ENCODE measurements around the gene TRIM40. TPM values are rescaled to one million over a fixed set of nuclear protein-coding genes. Genes with fewer than 3 reads are reported as not detected.
A peak's percentile ranks its signal among the peaks of the same experiment; 100 is the strongest.

The TRIM40 gene, protein sequence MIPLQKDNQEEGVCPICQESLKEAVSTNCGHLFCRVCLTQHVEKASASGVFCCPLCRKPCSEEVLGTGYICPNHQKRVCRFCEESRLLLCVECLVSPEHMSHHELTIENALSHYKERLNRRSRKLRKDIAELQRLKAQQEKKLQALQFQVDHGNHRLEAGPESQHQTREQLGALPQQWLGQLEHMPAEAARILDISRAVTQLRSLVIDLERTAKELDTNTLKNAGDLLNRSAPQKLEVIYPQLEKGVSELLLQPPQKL
- total RNA-seq (2014; rRNA removed; shearing (Covaris generic)) = not detected in 2 replicates

DNA sequence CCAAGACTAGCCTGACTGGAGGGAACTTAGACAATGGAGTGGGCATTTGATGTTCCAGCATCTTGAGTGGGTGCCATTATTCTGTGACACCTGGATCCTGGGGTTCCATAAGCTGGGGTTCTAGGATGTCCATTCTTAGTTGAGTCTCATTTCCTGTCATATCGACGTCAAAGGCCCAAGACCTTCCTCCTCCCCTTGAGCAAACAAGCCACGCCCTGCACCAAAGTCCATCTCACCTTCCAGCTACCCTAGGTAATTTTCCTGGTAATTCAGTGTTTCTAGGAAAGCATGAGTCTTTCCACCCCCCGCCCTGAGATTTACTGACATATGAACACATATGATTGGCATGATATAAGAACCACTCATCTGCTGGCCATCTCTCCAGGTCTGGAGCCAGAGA lies at the start of gene TRIM40:
TSS of gene TRIM40 (plus strand) at position 384 of the 400 bp plus-strand sequence. CDS start 897 bp downstream, outside the sequence.
- peaks cover 2% of the 10 kb centered on the region; the same call in 1 of the 2 replicates for H3K4me1 ChIP-seq (replicated peaks)
- no peak within 1 kb of the TSS for H3K4me3 ChIP-seq
- H3K36me3 ChIP-seq = no peaks in the 10 kb centered on the region
- no peak for DNase-seq (ENCODE audit: low read depth in 1 of 2, low spot score in 2 of 2)
- H3K9me3 ChIP-seq (replicated peaks) = no peaks in the 10 kb centered on the region; the same call in 1 of the 2 replicates
- H3K27me3 ChIP-seq (replicated peaks) = peaks cover 35% of the 10 kb centered on the region
- H3K27ac ChIP-seq = no peak within 1 kb of the TSS

DNA sequence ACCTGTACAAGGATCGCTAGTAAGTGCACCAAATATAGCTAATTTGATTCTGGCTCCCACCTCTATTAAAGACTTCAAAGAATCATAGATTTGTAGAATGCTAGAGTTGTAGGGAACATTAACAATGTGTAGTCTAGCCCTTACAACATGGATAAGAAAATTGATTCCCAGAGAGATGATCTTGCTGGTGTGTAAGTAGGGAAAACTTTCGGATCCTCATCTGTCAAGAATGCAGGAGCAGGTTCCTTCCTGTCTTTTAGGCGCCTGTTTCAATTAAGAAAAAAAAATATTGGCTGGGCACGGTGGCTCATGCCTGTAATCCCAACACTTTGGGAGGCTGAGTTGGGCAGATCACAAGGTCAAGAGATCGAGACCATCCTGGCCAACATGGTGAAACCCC lies 48.1 kb upstream of the TRIM40 start:
- no peak overlapping the region for H3K4me3 ChIP-seq
- H3K27me3 ChIP-seq (replicated peaks) = peaks cover 7% of the 10 kb centered on the region
- peaks cover 6% of the 10 kb centered on the region for H3K4me1 ChIP-seq (replicated peaks)
- no peaks in the 10 kb centered on the region for H3K9me3 ChIP-seq (replicated peaks)
- H3K27ac ChIP-seq = no peak overlapping the region
- H3K36me3 ChIP-seq = no peaks in the 10 kb centered on the region
- no peak for DNase-seq (ENCODE audit: low read depth in 1 of 2, low spot score in 2 of 2)

DNA sequence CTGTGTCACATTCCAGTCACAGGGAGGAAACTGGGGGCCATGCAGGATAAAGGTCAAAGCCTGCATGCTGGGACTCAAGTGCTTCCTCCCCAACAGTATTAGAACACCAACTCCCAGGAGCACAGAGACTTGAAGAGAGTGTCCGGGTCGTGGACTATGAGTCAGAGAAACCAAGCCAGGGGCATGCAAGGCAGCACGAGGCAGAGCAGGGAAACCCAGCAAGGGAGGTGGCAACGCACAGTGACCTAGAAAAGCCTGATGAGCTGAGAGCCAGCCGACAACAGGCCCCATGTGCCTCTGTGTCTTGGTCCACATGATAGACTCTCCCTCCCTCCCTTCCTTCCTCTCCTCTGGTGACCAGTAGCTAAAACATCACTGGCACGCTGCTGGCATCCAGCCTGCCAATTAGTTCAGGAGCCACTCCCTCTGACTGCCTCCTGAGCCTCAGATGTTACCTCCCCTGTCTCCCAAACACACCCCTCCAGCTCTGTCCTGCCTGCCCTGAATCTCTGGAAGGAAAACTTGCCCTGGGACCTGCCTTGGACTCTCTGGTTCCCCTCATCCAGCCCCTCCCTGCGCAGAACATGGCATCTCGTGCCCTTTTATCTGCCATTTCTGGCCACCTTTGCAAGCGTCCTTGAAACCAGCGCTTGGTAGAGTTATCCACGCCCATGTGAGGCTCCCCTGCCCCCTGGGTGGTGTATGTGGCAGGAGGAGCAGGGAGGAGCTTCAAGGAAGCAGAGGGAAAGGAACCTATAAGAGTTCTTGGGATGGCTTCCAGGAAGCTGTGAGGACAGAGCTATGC lies 44.2 kb upstream of the TRIM40 start:
- DNase-seq (ENCODE audit: low read depth in 1 of 2, low spot score in 2 of 2) = no peak
- Histone ChIP-seq H3K36me3 (no peaks in the 10 kb centered on the region), H3K4me1 (replicated peaks) (peaks cover 6% of the 10 kb centered on the region), H3K27ac (no peak overlapping the region), H3K9me3 (replicated peaks) (no peaks in the 10 kb centered on the region), H3K27me3 (replicated peaks) (peaks cover 7% of the 10 kb centered on the region), H3K4me3 (no peak overlapping the region)

DNA sequence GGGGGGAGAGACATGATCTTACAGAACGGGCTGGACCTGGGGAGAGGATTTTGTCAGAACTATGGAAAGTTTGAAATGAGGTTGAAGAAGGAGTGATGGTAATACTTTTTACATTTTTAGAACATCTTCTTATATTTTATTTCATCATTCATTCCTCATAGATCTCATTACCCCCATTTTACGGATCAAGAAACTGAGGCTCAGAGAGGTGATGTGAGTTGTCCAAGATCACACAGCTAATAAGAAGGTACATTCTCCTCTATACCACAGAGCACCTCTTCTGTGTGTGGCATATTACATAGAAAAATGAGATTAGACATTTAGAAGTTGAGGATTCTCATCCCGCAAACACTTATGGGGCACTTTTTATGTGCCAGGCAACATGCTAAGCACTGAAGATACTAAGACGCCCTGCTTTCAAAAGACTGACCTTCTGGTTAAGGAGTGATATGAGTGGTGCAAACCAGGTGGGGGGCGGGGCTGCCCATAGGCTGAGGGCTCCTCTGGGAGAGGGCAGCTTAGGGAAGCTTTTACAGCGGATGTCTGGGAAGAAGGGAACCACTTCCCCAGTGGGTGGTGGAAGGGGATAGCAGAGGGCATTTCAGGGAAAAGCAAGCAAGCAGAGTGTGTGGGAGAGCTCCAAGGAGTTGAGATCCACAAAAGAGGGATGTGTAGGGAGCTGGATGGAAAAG lies 42.9 kb upstream of the TRIM40 start:
- peaks cover 11% of the 10 kb centered on the region for H3K4me1 ChIP-seq (replicated peaks)
- no peak for DNase-seq (ENCODE audit: low read depth in 1 of 2, low spot score in 2 of 2)
- peaks cover 7% of the 10 kb centered on the region for H3K27me3 ChIP-seq (replicated peaks)
- no peaks in the 10 kb centered on the region for H3K9me3 ChIP-seq (replicated peaks)
- H3K4me3 ChIP-seq = no peak overlapping the region
- H3K27ac ChIP-seq = no peak overlapping the region
- H3K36me3 ChIP-seq = no peaks in the 10 kb centered on the region

DNA sequence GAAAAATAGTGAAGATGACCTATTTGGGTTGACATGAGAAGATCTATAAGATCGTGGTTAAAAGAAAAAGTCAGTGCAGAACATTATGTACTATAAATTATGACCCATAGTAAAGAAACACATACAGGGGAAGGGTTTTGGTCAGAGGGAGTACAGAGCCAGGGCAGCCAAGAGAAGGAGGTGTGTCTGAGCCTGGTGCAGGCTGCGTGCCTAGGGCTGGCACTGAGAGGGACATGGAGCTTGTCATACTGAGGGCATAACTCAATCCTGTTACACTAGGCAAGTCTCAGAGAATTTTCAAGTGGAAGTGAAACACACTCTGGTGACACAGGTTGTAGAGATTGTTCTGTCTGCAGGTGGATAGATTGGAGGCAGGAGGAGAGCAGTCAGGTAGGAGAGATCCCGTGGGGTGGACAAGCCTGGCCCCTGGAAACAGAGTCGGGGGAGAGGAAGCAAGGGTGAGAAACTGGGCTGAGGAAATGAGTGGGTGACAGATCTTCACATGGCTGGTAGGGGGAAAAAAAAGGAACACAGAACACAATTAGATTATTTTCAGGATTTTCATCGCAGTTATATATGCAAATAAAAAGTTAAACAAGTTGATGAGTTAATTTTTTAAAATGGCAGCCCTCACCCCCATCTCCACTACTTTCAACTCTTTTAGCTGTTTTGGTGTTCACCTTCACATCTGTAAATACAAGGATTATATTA lies 41.8 kb upstream of the TRIM40 start:
- H3K27ac ChIP-seq = no peak overlapping the region
- H3K9me3 ChIP-seq (replicated peaks) = no peaks in the 10 kb centered on the region
- peaks cover 11% of the 10 kb centered on the region for H3K4me1 ChIP-seq (replicated peaks)

DNA sequence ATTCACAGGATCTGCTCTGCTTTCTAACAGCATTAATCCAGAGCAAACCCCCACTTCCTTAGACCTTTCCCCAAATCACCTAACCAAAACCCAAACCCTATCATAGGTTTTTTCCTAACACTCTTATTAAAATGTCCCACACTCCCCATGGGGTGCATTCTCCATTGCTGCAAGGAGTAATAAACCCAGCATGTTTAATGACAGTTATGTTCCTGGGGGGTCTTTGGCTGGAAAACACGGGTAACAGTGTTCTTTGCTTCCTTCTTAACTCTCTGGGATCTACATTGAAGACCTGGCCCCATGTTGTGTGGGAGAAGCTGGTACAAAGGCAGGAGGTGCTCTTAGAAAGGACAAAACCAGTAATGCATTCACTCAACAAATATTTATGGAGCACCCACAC lies 39.1 kb upstream of the TRIM40 start:
- DNase-seq (ENCODE audit: low read depth in 1 of 2, low spot score in 2 of 2) = no peak
- no peaks in the 10 kb centered on the region for H3K36me3 ChIP-seq
- peaks cover 32% of the 10 kb centered on the region for H3K27me3 ChIP-seq (replicated peaks)

More for the DNA sequence above, 41.8 kb upstream of the TRIM40 start:
- no peak for DNase-seq (ENCODE audit: low read depth in 1 of 2, low spot score in 2 of 2)
- Histone ChIP-seq H3K27me3 (replicated peaks) (peaks cover 10% of the 10 kb centered on the region), H3K36me3 (no peaks in the 10 kb centered on the region), H3K4me3 (no peak overlapping the region)

DNA sequence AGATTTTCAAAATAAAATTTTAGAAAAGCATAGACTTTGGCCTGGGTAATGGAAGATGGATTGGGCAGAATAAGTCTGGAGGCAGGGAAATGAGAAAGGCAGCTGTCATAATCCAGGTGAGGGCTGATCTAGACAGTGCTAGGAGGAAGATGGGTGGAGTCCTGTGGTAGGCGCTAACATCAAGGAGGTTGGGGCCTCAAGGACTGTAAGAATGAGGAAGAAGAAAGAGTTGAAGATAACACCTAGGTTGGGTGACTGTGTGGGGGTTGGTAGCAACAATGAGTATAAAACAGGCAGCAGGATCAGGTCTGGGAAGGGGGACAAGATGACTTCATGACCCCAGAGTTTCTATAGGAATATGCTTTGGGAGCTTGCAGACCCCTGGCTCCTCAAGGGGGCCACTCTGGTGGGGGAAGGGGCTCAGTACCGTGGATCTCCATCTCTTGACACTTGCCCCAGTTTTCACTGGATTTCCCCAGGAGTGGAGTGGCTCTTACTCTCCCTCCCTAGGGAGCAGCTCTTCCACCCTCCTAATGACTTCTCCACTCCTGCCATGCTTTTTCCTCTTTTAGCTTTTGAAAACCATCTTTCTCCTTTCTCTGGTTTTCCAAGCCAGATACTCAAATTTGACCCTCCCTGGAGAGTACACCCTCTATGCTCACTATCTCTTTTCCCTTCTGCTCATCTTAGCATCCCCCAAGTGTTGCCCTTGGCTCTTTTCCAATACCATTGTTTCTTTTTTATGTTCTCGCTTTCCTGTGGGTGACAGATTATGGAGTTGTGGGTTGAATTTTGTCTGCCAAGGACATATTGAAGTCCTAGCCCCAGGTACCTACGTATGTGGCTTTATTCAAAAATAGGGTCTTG lies 37.8 kb upstream of the TRIM40 start:
- no peaks in the 10 kb centered on the region for H3K36me3 ChIP-seq
- no peak for DNase-seq (ENCODE audit: low read depth in 1 of 2, low spot score in 2 of 2)
- no peaks in the 10 kb centered on the region for H3K9me3 ChIP-seq (replicated peaks)
- peaks cover 32% of the 10 kb centered on the region for H3K27me3 ChIP-seq (replicated peaks)
- H3K4me3 ChIP-seq = no peak overlapping the region
- H3K27ac ChIP-seq = no peak overlapping the region
- H3K4me1 ChIP-seq (replicated peaks) = peaks cover 29% of the 10 kb centered on the region

More for the DNA sequence above, 39.1 kb upstream of the TRIM40 start:
- H3K4me1 ChIP-seq (replicated peaks) = peaks cover 22% of the 10 kb centered on the region
- H3K9me3 ChIP-seq (replicated peaks) = no peaks in the 10 kb centered on the region
- H3K27ac ChIP-seq = no peak overlapping the region
- no peak overlapping the region for H3K4me3 ChIP-seq

DNA sequence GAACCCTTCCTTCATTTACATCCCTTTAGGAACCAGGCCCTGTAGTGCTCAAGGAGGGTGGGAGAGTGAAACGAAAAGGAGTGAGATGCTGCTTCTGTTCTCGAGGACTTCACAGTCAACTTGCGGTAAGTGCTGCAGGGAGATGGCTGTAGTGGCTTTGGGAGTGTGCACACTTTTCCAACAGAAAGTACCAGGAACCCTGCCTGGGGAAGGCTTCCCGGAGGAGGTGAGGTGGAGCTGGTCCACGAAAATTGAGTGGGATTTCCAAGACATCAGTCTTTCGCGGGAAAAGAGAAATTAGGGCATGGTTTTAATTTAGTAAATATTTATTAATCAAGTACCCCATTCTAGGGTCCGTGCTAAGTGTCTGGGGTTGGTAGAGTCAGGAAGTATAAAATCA lies 35.8 kb upstream of the TRIM40 start:
- H3K4me1 ChIP-seq (replicated peaks) = peaks cover 35% of the 10 kb centered on the region
- H3K27ac ChIP-seq = no peak overlapping the region
- no peak overlapping the region for H3K4me3 ChIP-seq
- H3K9me3 ChIP-seq (replicated peaks) = no peaks in the 10 kb centered on the region
- H3K27me3 ChIP-seq (replicated peaks) = peaks cover 40% of the 10 kb centered on the region
- no peaks in the 10 kb centered on the region for H3K36me3 ChIP-seq
- no peak for DNase-seq (ENCODE audit: low read depth in 1 of 2, low spot score in 2 of 2)

DNA sequence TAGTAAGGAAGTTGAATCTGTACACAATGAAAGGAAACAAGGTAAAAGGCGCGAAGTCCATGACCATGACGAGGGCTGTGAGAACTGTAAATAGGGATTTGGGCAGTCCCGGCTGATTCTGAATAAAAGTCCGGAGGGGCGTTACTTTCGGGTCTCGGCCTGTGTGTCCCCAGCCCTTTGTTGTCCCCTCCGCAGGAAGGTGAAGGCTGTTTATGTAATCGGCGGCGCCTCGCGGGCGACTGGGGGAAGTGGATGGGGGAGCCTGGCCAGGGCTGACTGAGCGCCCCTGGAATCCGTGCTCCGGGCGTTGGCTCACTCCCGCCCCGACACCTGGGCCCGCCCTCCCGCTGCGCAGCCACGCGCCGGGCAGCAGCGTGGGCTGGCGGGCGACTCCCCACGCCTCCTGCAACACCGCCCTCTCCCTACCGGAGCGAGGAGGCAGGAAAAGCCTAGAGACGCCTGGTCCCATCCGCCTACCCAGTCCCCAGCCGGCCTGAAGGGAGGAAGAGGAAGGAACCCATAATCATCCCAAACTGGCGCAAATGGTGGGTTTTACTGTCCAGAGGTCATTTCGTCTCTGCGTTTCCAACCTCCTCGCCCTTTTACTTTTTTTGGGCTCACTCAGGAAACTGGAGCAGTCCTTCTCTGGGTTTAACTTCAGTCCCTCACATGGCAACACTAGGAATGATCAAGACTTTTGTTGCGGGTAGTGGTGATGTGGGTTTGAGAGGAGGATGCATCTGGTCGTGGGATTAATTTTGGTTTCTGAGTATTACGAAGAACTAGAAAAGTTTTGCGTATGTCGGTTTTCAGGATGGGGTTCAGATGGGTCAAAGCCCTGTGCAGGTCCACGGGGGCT lies 35.1 kb upstream of the TRIM40 start:
- H3K4me1 ChIP-seq (replicated peaks) = peaks cover 35% of the 10 kb centered on the region
- no peak for DNase-seq (ENCODE audit: low read depth in 1 of 2, low spot score in 2 of 2)
- no peak overlapping the region for H3K4me3 ChIP-seq
- H3K36me3 ChIP-seq = no peaks in the 10 kb centered on the region
- H3K27ac ChIP-seq = no peak overlapping the region
- H3K9me3 ChIP-seq (replicated peaks) = no peaks in the 10 kb centered on the region
- H3K27me3 ChIP-seq (replicated peaks) = peaks cover 40% of the 10 kb centered on the region

DNA sequence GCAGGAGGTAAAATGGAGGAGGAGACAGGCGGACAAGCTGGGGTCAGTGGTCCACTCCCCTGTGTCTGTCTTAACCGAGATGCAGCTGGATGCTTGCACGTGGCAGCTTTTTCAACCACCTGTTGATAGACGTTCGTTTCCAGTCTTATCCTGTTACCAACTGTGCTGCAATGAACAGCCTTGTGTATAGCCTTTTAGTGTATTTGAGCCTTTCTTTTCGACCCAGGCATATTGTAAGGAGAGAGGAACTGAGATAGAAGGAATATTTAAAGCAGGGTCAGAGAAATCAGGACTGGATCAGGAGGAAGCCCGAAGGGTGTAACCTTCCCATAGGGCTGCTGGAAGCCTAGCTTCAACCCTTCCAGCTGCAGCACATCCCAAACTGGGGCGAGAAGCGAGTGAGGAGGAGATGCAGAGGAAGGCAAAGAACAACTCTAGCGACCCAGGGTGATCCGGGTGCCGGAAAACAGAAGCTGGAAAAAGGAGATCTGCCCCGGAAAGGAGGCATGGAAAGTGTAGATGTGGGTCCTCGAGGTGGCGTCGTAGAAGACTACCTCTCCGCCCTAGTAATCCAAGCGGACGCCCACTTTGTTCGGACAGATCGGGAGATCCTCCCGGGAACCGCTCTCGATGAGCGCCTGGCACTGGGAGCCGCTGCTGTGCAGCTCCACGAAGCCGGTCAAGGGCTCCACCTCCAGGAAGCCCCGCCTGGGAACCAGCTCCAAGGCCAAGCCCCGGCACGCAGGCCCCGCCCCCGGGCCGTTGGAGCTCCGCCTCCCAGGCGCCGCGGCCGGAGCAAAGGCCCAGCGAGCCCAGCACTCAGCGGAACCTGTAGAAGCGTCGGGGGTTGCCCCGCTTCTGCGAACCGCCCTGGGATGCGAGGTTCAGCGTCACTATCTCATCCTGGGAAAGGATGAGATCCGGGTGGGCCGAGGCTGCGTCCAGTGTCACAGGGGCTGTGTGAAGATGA lies 34.2 kb upstream of the TRIM40 start:
- Histone ChIP-seq H3K4me1 (replicated peaks) (peaks cover 35% of the 10 kb centered on the region), H3K27me3 (replicated peaks) (peaks cover 40% of the 10 kb centered on the region), H3K9me3 (replicated peaks) (no peaks in the 10 kb centered on the region), H3K4me3 (peak overlapping the region; percentile 21), H3K27ac (no peak overlapping the region), H3K36me3 (no peaks in the 10 kb centered on the region)
- peak; percentile 72 to 90 for DNase-seq (ENCODE audit: low read depth in 1 of 2, low spot score in 2 of 2)

DNA sequence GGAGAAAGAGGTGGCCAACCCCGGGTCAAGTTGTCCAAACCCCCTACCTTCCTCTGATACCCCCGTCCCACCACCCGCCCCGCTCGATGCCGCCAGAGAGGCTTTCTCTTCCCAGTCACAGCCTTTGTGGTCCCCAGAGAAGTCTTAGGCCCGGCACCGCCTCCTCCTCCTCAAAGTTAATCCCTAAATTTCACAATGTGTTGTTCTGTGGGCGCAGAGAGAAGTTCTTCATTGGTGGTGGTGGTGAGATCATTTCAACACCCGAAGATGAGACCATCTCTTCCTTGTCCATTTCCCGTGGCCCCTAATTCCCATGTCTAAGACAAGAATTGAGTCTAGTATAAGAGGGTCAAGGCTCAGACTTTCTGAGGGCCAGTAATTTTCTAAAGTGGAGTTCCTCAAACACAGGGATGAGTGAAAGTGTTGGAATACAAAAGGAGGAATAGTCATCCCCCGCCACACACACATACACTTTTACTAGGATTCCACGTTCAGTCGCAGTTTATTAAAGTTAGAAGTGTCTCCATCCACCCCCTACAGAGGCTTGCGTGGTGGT lies 33.4 kb upstream of the TRIM40 start:
- no peak for DNase-seq (ENCODE audit: low read depth in 1 of 2, low spot score in 2 of 2)
- no peaks in the 10 kb centered on the region for H3K36me3 ChIP-seq
- H3K4me1 ChIP-seq (replicated peaks) = peaks cover 30% of the 10 kb centered on the region
- H3K27me3 ChIP-seq (replicated peaks) = peaks cover 40% of the 10 kb centered on the region
- no peaks in the 10 kb centered on the region for H3K9me3 ChIP-seq (replicated peaks)
- H3K27ac ChIP-seq = no peak overlapping the region
- H3K4me3 ChIP-seq = no peak overlapping the region; the same call in 1 of the 2 replicates

Measured in SJSA1 (cell line).